Nucleus accumbens (tissue), 56 donors: ENCODE data around the gene JDP2.

Experiments used
- DNase-seq, 56 donors: peaks; one replicate each; lab custom pipeline; 2025; lab: John Stamatoyannopoulos, UW

The JDP2 gene

DNA sequence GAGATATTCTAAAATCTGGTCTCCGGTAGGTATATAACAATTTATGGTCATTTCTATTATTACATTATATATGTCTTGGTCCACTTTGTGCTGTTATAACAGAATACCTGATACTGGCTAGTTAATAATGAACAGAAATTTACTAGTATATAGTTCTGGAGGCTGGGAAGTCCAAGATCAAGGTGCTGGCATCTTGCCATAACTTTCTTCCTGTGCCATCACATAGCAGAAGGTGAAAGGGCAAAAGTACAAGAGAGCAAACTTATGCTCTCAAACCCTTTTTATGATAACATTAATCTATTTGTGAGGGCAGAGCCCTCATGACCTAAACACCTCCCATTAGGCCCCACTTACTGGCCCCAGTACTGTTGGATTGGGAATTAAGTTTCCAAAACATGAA, 76.6 kb downstream of the JDP2 start:
- no peak for DNase-seq

DNA sequence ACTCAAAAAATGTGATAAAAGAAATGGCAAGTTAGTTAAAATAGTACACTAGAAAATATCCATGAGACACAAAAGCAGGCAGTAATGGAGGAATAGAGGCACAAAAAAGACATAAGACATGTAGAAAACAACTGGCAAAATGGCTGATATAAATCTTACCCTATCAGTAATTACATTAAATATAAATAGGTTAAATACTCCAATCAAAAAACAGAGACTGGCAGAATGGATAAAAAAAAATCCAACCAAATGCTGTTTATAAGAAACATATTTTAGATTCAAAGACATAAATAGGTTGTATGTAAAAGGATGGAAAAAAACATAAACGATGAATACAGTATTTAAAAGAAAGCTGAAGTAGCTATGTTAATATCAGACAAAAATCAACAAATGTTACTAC, 79.1 kb downstream of the JDP2 start:
- DNase-seq = no peak

DNA sequence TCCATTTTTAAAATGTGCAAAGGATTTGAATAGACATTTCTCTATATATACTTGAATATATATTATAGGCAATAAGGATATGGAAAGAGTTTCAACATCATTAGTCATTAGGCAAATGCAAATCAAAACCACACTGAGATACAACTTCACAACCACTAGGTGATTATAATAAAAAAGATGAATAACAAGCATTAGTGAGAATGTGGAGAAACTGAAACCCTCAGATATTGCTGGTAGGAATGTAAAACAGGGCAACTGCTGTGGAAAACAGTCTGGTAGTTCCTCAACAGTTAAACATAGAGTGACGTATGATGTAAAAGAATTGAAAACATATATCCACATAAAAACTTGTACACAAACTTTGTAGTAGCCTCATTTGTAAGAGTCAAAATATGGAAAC, 82.7 kb downstream of the JDP2 start:
- no peak for DNase-seq

DNA sequence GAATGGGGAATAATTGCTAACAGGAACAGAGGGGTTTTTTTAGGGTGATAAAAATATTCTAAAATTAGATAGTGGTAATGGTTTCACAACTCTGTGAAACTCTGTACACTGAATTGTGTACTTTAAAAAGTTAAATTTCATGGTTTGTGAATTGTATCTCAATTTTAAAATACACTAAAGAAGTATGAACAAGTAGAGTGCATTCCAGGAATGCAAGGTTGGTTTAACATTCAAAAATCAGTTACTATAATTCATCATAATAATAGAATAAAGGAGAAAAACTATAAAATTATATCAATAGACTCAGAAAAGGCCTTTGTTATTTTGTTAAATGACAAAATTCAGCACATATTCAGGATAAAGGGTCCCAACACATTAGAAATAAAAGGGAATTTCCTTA, 83.4 kb downstream of the JDP2 start:
- no peak for DNase-seq

DNA sequence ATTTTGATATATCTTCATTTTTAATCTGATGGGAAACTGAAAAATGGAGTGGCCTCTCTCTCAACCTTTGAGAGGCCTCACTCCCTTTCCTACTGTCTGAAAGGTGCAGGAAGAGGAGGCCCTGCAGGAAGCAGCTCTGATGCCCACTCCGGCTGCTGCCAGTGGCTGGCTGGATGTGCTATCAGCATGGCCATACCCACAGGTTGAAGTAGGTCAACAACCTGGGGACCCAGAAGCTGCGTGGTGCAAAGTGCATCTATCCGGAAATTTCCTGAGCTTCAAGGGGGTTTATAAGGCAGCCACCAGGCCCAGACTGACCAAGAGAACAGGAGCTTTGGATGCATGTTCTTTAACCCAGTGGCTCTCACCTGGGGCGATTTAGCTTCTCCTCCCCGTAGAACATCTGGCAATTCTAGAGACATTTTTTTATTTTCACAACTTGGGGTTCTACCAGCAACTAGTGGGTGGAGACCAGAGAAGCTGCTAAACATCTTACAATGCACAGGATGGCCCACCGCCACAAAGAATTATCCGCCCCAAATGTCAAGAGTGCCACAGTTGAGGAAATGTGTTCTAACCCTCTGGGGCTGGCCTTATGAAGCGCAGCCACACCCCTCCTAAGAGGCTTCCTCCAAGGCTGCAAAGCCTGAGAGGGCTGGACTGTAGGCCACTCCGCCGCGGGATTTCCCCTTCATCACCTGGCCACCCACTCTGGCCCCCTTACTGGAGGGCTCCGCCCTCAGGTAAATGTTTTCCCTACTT, 86.3 kb downstream of the JDP2 start:
- DNase-seq = no peak

DNA sequence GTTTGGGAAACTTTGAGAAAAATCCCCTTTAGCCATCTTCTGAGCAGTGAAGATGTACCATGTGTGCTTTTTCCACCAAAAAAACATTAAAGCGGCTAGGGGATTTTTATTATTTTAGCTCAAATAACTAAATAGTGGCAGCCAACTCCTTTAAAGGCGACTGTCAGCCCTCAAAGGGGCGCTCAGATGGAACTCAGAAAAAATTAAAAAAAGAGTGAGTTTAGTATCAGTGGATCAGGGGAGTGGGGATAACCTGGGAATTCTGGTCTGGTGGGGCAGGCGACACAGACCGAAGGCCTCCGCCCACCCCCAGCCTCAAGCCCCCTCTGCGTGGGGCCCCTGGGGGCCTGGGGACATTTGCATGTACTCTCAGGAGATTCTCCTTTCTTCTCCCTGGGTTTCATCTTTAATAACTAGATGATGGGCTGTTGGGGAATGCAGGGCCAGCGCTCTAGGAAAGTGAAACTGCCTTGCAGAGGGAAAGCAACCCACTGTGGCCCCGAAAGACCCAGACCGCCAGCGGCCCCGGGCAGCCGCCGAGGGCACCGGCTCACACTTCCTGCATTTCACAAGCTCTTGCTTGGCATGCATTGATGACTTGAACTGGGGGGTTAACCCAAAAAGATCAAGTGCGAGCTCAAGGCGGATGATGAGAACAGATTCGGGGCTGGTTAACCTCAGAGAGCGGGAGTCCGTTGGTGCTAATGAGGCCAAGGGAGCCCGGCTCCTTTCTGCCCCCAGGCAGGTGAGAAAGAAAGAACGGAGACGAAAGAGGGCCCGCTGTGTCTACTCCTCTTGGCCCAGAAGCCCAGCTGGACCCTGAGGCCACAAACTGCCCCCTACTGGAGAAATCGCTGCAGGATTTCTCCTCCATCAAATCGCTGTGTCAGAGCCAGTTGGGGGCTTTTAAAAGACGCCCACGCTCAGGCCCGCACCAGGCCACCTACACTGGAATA, 87.1 kb downstream of the JDP2 start:
- peak in 4 of 56 donors; percentile 1 to 27 (median 12) for DNase-seq

DNA sequence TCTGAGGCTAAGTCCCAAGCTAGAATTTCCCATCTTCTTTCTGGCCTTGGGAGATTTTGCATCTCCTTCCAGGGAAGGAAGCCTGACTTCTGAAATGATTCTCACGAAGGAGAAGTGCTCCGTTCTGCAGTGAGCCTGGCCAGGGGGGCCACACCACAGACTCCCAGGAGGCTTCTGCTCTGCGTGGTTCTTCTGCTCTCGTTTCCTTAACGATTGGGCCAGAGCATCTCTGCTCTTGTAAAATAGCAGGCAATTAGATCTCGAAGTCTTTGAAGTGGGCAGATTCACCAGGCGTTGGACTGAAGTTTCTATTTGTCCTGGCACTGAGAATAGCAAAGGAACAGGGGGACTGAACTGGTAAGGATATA, 87.8 kb downstream of the JDP2 start:
- DNase-seq = peak in 2 of 56 donors; percentile 18 to 48

DNA sequence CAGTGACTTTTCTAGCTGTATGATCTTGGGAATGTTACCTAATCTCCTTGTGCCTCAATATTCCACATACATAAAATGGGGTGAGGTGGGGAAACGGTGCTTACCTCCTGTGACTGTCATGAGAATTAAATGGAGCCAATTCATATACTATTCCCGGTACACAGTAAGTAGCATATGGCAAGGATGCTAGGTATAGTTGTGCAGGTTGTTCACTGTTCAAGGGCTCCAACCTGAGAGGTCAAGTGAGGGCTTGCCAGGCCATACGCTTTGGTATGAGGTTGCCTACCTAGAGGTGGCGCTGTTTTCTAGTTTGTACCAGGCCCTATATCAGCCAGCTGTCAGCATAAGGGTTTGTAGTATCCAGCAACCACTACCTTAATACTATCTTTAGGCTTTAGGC, 90.8 kb downstream of the JDP2 start:
- no peak for DNase-seq

DNA sequence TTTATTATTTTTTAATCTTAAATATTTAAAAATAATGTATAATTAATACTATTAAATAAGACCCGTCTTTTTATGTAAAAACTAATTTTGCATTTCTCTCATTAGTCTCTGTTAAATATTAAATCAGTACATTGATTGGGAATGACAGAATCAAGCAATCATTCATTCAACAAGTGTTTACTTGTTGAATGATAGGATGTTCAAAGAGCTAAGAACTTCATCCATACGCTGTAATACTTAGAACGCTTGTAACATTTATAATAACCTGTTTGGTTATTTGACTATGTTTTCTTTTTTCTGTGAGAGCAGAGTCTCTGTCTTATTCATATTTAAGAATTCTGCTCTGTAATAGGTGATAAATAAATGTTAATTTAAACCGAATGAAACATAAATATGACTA, 91.6 kb downstream of the JDP2 start:
- no peak for DNase-seq

DNA sequence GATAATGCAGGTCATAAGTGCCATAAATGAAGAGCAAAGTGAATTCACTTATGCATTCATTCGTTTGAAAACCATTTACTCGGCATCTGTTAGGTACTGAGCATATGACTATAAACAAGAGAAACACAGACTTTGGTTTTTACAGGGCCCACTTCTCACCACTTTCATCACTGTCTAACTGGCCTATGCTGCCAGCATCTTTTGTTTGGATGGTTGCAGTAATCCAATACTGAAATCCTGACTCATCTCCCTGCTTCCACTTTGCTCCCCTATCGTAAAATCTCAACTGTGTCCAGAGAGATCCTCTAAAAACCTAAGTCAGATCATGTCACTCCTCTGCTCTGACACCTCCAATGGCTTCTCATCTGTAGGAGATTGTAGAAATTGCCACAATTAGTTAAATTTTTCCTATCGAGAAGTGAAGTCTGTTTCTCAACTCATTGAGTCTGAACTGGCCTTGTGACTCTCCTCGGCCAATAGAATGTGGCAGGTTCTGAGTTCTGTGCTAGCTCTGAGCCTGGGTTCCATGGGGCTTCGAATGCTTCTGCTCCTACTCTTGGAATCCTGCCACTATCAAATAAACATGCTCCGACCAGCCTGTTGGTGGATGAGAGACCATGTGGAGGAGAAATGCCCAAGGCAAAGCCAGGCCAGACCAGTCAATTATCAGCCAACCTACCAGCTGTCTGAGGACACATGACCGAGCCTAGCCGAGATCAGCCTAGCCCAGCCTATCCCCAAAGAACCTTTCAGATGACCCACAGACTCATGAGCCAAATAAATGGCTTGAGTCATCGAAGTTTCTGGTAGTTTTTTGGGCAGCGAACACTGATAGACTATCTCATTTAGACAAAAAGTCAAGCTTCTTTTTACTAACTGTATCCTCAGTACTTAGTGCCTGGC, 92.3 kb downstream of the JDP2 start:
- DNase-seq = no peak

DNA sequence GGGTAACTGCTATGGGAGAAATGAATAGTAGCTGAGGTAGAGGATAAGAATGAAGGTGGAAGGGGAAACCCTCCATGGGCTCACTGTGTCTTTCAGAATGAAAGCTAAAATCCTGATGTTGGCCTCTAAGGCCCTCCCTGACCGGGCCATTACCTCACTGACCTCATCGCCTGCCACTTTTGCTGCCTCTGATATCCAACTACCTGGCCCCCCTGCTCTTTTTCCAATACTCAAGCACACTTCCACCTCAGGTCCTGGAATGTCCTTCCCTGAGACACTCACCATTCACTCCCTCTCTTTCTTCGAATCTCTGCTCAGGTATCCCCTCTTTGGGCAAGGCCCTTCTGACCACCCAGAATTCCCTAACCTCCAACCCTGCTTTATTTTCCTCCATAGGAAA, 93.0 kb downstream of the JDP2 start:
- DNase-seq = no peak

DNA sequence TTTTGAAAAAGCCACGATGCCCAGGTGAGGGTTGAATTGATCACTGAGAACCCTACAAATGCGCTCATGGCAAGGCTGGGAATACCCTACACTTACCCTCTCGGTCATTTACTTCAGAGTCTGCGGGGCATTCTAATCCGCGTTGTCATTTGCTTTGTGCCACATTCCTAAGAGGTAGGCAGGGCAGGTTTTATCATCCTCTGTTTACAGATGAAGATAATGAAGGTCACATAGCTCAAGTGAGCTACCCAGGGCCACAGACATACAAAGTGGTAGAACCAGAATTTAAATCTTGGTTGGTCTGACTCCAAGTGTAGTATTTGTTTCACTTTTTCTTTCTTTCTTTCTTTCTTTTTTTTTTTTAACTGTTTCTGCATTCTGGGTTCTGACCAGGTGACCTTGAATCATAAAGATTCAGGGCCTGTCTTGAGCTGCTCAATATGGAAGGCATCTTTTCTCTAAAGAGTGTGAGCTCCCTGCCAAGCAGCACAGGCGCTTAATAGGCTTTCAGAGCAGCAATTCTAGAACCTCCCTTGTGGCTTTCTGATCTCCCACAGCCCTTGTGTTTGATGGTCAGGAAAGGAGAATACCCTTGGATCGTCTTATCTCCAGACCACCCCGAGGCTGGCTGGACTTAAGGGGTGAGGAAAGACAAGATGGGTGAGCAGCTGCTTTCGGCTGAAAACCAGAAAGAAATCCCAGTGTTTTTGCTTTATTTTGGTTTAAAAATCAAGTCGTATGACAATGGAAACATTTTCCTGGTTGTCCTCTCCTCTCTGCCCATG, 93.8 kb downstream of the JDP2 start:
- no peak for DNase-seq

DNA sequence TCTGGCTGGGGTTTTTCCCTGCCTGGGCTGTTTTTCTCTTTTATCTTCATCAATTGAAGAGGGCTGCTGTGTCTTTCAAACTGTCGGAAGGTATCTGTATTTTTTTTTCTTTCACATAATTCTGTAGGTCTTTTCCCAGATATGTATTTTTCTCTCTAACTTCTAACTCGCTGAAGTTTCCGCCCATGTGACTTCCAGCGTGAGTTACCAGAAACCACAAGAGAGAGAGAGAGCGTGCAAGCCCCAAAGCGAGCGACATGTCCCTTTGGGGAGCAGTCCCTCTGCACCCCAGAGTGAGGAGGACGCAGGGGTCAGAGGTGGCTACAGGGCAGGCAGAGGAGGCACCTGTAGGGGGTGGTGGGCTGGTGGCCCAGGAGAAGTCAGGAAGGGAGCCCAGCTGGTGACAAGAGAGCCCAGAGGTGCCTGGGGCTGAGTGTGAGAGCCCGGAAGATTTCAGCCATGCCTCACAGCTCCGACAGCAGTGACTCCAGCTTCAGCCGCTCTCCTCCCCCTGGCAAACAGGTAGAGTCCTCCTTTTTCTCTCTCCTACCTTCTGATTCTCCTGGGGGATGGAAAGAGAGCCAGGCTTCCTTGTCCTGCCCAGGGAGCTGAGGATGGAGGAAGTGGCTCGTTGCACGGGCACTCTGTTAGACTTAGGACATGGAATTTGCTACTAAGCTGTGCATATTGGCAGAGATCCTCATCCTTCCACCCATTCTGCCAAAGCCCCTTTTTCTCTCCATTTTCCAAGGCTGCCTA, 94.6 kb downstream of the JDP2 start, which contains the start of gene BATF:
Gene BATF, plus strand, starts transcription at position 246 of the 759 bp plus-strand sequence. Its CDS starts 214 bp downstream, at position 460.
- peak in 3 of 56 donors; percentile 6 to 19 (median 19) for DNase-seq

DNA sequence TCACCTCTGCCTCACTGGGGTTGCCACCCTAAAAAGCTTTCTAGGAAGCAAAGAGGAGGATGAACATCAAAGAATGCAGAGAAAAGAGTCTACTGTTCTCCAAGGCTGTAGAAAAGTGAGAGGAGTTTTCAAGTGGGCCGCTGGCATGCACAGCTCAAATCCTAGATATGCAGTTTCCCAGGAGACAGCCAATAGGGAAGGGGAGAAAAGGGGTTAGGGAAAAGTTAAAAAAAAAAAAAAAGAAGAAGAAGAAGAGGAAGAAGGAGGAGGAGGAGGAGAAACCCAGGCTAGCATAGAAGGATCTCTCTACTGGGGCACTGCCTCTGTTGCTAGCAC, 95.1 kb downstream of the JDP2 start:
- peak in 5 of 56 donors; percentile 8 to 24 (median 16) for DNase-seq
